Endothelial cell of umbilical vein (primary cell): ENCODE results near the gene CDC25A. TPM values are rescaled to one million over a fixed set of nuclear protein-coding genes. Genes with fewer than 3 reads are reported as not detected.

Experiments
- BruUV-seq: library from RNA; stranded (reverse); fragments of 400-500 nt; replicated peaks from 2 replicates; lab custom pipeline; 2021; lab: Mats Ljungman, UMichigan
- CTCF ChIA-PET: fragments of 300-600, 350-600 bp; sonication (Branson Sonifier 250); formaldehyde crosslinking; loops from one replicate; lab custom pipeline; 2021; ENCODE audit warnings: antibody characterized with exemption, inconsistent platforms; lab: Charles Lee
- POLR2A ChIA-PET: fragments of 300-600, 350-600 bp; sonication (Branson Sonifier 250); formaldehyde crosslinking; loops from one replicate; lab custom pipeline; 2021; ENCODE audit warnings: antibody characterized with exemption, inconsistent platforms; lab: Charles Lee
- DNase-seq: peaks from one replicate; pipeline ENCODE4 v3.0.0-alpha.2; 2011; ENCODE audit warnings: low read depth, low spot score
- FAIRE-seq: peaks from 2 replicates; lab custom pipeline; 2011; peaks lifted over from hg19 to GRCh38; lab: Jason Lieb, UNC
- H2AFZ ChIP-seq: 2 replicates; pipeline ENCODE4 v1.6.0; 2012; ENCODE audit warnings: low read depth, low read length, control low read depth, inconsistent platforms
- H3K27ac ChIP-seq: 2 replicates; pipeline ENCODE4 v1.5.1; 2011; ENCODE audit warnings: low read depth, mild to moderate bottlenecking, control low read depth, low read length, moderate library complexity; ENCODE audit not compliant: insufficient read depth
- H3K27me3 ChIP-seq, 2 experiments: 2 replicates each; pipeline versions ENCODE4 v1.6.0 to v1.6.1; 2011; ENCODE audit warnings: low read length in 2 of 2, mixed read lengths in 1 of 2; ENCODE audit not compliant: control insufficient read depth in 2 of 2, insufficient read depth in 2 of 2
- H3K36me3 ChIP-seq, 2 experiments: 2 replicates in 1 of 2; 3 replicates in 1 of 2; pipeline ENCODE4 v1.5.1; 2011; ENCODE audit warnings: low read length in 2 of 2, mild to moderate bottlenecking in 1 of 2, moderate library complexity in 1 of 2; ENCODE audit not compliant: control insufficient read depth in 2 of 2, insufficient read depth in 2 of 2; ENCODE audit errors: extremely low read depth in 1 of 2
- H3K4me1 ChIP-seq: 3 replicates; pipeline ENCODE4 v1.5.1; 2011; ENCODE audit warnings: mild to moderate bottlenecking, low read length; ENCODE audit not compliant: control insufficient read depth, insufficient read depth; ENCODE audit errors: extremely low read depth
- H3K4me2 ChIP-seq: 2 replicates; pipeline ENCODE4 v1.6.1; 2011; ENCODE audit warnings: low read length, control low read depth, mixed read lengths; ENCODE audit not compliant: insufficient read depth
- H3K4me3 ChIP-seq, 3 experiments: fragments of 200-600 bp in 1 of 3; sonication (generic), shearing (Covaris generic) in 1 of 3; replicated peaks in 1 of 3; 2 replicates each; pipeline ENCODE4 v1.5.1; 2011 to 2016; ENCODE audit warnings: control low read depth in 3 of 3, low read length in 3 of 3, mild to moderate bottlenecking in 2 of 3, inconsistent platforms in 1 of 3, low read depth in 1 of 3, moderate library complexity in 1 of 3; ENCODE audit not compliant: insufficient read depth in 1 of 3
- H3K79me2 ChIP-seq: 2 replicates; pipeline ENCODE4 v1.6.0; 2012; ENCODE audit warnings: low read length, inconsistent platforms; ENCODE audit not compliant: control insufficient read depth, insufficient read depth
- H3K9ac ChIP-seq: replicated peaks from 2 replicates; pipeline ENCODE3; 2011; ENCODE audit warnings: low read length, control low read depth; ENCODE audit not compliant: insufficient read depth; ENCODE audit errors: extremely low read depth
- H3K9me1 ChIP-seq: replicated peaks from 3 replicates; pipeline ENCODE4 v1.6.0; 2011; ENCODE audit warnings: mild to moderate bottlenecking, low read length; ENCODE audit not compliant: control insufficient read depth, insufficient read depth; ENCODE audit errors: extremely low read depth
- H3K9me3 ChIP-seq: replicated peaks from 2 replicates; pipeline ENCODE4 v1.5.1; 2012; ENCODE audit warnings: low read length, inconsistent platforms; ENCODE audit not compliant: control insufficient read depth, insufficient read depth
- H4K20me1 ChIP-seq: replicated peaks from 2 replicates; pipeline ENCODE3; 2011; ENCODE audit warnings: mild to moderate bottlenecking, low read length; ENCODE audit not compliant: control insufficient read depth, insufficient read depth; ENCODE audit errors: extremely low read depth
- CTCF ChIP-seq, 2 donors: IDR thresholded peaks; 1 replicate in 1 of 2; 2 replicates in 1 of 2; pipeline ENCODE4 v1.5.1; 2011; ENCODE audit warnings: low read length in 2 of 2, mild to moderate bottlenecking in 2 of 2, moderate library complexity in 2 of 2, control low read depth in 1 of 2, inconsistent platforms in 1 of 2, low read depth in 1 of 2; ENCODE audit not compliant: insufficient read depth in 1 of 2; ENCODE audit errors: extremely low read depth in 1 of 2
- FOS ChIP-seq: IDR thresholded peaks from 2 replicates; pipeline ENCODE4 v1.6.1; 2011; ENCODE audit warnings: mild to moderate bottlenecking, low read length, moderate library complexity, borderline replicate concordance; ENCODE audit not compliant: insufficient read depth
- JUN ChIP-seq: IDR thresholded peaks from 2 replicates; pipeline ENCODE4 v1.6.1; 2011; ENCODE audit warnings: borderline replicate concordance, low read depth; ENCODE audit not compliant: insufficient read length, insufficient read depth
- MAX ChIP-seq: IDR thresholded peaks from 2 replicates; pipeline ENCODE4 v1.6.1; 2011; ENCODE audit not compliant: insufficient read depth, insufficient read length
- POLR2AphosphoS5 ChIP-seq: IDR thresholded peaks from 2 replicates; pipeline ENCODE4 v1.6.1; 2012; ENCODE audit warnings: low read depth, mild to moderate bottlenecking, control low read depth, low read length, moderate library complexity; ENCODE audit not compliant: insufficient read depth
- dilution Hi-C: fragments of 300-500 bp; cut with MboI; formaldehyde crosslinking; loops from one replicate; pipeline ENCODE4 v1.15.0; 2019; ENCODE audit warnings: low sequenced_read_pairs; ENCODE audit not compliant: extremely low pct_ligation_motif_present
- intact Hi-C: fragments of 100-400 bp; cut with micrococcal nuclease; formaldehyde crosslinking; loops from one replicate; pipeline ENCODE4 v1.10.0; 2022
- polyA plus RNA-seq, 4 experiments: library from polyadenylated mRNA; depleted of rRNA in 3 of 4; stranded (reverse) in 3 of 4; unstranded in 1 of 4; fragments of >200 nt; gene quantifications; 2 replicates each; pipeline versions ENCODE4 v1.2.1 to v1.2.3, GENCODE V29; 2011 to 2012; ENCODE audit warnings: missing spikeins in 1 of 4
- total RNA-seq: library from RNA; stranded (reverse); gene quantifications from 2 replicates; pipeline ENCODE4 v1.2.3, GENCODE V29; 2021

Gene CDC25A
- total and polyA plus RNA-seq, 2 donors (not counting 3 experiments of a cell fraction or from before 2014, with no cell fraction given) = 5.5 to 18.4 TPM

GRCh38 chr3:48186631-48187300, 1.5 kb downstream of the CDC25A start:
- dilution Hi-C loops (no loop called here), intact Hi-C loops (no loop called here)
- Histone ChIP-seq H3K9ac (peak overlapping the region; percentile 65), H3K27me3 (no peaks in the 10 kb centered on the region), H3K79me2 (peaks cover 56% of the 10 kb centered on the region), H3K9me3 (no peaks in the 10 kb centered on the region), H3K36me3 (peaks cover 8 to 14% of the 10 kb centered on the region in 2 experiments), H3K4me1 (peaks cover 5% of the 10 kb centered on the region), H2AFZ (peak overlapping the region; percentile 76), H3K4me2 (peak overlapping the region; percentile 84), H4K20me1 (no peaks in the 10 kb centered on the region), H3K4me3 (peak overlapping the region; percentile 68 to 85 (median 72)), H3K9me1 (no peaks in the 10 kb centered on the region), H3K27ac (peak overlapping the region; percentile 34)
- no peak for DNase-seq
- no peak for TF ChIP-seq MAX
- TF ChIP-seq JUN = no peak
- TF ChIP-seq POLR2AphosphoS5 = no peak
- TF ChIP-seq FOS = no peak
- no peak for TF ChIP-seq CTCF (IDR thresholded peaks at IDR 0.05; ENCODE audit: extremely low read depth in 1 of 2, insufficient read depth in 1 of 2, low read depth in 1 of 2, low read length in 2 of 2)
- ChIA-PET POLR2A (no interaction called here), CTCF (interaction anchor here (1.2 to 3.0 kb wide), 2 partner anchors 19 to 249 kb away, joined by 4 to 30 read pairs; no protein-coding TSS in a partner anchor)
- peak; percentile 76 for FAIRE-seq
- TSS peak; percentile 38 for BruUV-seq
